ENCODE data around the gene ZSCAN5B.
"Not testable (repeated sequence)": the region's sequence is repeated elsewhere in the genome, so short reads cannot be mapped to it uniquely, and the experiment has no call there.

The ZSCAN5B gene

GRCh38 chr19:56174550-56174949 lies 23.0 kb downstream of the ZSCAN5B start:
- DNase-seq = no peak

DNA sequence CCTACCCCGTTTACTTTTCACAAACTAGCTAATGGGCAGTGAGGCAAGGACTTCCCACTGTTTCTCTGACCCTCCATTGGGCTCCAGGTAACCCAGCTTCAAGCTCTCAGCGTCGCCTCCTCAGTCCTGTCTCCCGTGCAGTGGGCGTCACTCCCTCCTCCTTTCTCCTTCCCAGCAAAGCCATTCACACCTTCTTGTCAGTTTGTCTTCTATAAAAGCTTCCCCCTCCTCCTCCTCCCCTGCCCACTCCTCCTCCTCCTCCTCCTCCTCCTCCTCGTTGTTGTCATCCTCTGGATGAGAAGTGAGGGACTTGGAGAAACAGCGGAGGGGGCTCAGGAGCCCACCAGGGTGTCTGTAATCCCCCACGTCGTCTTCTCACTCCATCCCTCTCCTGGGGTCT lies 23.5 kb downstream of the ZSCAN5B start:
- no peak for DNase-seq

DNA sequence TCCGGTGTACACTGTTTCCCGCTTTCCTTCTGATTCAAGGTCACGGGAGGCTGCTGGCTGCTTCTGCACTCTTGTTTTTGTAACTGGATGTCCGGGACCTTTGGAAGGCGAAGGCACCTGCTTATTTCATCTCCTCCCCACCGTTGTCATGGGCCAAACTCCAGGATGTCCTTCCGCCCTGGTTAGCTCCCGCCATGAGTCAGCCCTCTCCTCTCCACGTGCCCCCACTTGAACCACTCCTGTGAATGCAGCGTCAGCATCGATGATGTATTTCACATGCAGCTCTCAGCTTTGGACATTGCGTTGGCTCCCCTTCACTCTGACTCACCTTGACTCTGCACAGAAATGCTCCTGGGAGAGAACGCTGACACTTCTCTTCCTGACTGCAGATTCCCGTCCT lies 27.3 kb downstream of the ZSCAN5B start:
- DNase-seq = no peak

- no peak for DNase-seq
Observed at GRCh38 chr19:56167064-56167578, 30.5 kb downstream of the ZSCAN5B start.

DNA sequence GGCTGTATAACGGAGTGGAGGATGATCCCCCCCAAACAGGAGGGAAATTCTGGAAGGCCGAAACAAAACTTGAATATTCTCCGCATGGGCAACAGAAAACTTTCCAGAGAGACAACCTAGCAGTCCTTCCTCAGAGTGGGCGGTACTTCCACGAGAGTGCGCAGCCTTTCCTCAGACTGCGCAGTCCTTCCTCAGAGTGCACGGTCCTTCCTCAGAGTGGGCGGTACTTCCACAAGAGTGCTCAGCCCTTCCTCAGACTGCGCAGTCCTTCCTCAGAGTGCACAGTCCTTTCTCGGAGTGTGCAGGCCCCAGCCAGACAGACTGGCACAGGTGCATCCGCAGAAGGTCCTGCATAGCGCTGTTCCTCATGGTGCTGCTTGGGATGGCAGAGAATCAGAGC lies 34.5 kb downstream of the ZSCAN5B start:
- DNase-seq = no peak

GRCh38 chr19:56162258-56162657 lies 35.3 kb downstream of the ZSCAN5B start:
- no peak for DNase-seq

- no peak for DNase-seq
Observed at GRCh38 chr19:56161534-56161933, 36.0 kb downstream of the ZSCAN5B start.

DNA sequence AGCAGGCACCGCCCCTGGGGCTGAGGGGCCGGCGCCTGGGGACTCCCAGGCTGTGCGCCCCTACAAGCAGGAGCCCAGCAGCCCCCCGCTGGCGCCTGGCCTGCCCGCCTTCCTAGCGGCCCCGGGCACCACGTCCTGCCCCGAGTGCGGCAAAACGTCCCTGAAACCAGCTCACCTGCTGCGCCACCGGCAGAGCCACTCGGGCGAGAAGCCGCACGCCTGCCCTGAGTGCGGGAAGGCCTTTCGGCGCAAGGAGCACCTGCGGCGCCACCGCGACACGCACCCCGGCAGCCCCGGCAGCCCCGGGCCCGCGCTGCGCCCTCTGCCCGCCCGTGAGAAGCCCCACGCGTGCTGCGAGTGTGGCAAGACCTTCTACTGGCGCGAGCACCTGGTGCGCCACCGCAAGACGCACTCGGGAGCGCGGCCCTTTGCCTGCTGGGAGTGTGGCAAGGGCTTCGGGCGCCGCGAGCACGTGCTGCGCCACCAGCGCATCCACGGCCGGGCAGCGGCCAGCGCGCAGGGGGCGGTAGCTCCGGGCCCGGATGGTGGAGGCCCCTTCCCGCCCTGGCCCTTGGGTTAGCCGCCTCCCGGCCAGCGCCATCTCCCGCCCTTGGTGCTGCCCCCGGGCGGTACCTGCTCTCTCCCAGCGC lies 37.8 kb downstream of the ZSCAN5B start:
- no peak for DNase-seq

DNA sequence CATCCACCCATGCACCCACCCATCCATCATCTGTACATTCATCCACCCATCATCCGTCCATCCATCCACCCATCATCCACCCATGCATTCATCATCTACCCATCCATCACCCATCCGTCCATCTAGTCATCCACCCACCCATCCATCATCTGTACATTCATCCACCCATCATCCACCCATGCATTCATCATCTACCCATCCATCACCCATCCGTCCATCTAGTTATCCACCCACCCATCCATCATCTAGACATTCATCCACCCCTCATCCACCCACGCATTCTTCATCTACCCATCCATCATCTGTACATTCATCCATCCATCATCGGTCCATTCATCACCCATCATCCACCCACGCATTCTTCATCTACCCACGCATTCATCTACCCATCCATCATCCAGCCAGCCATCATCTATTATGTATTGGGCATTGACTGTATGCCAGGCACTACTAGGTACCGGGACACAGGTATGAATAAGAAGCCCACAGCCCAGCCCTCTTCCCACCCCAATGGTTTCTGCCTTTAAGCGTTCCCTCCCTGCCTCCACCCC lies 38.5 kb downstream of the ZSCAN5B start:
- DNase-seq = no peak

DNA sequence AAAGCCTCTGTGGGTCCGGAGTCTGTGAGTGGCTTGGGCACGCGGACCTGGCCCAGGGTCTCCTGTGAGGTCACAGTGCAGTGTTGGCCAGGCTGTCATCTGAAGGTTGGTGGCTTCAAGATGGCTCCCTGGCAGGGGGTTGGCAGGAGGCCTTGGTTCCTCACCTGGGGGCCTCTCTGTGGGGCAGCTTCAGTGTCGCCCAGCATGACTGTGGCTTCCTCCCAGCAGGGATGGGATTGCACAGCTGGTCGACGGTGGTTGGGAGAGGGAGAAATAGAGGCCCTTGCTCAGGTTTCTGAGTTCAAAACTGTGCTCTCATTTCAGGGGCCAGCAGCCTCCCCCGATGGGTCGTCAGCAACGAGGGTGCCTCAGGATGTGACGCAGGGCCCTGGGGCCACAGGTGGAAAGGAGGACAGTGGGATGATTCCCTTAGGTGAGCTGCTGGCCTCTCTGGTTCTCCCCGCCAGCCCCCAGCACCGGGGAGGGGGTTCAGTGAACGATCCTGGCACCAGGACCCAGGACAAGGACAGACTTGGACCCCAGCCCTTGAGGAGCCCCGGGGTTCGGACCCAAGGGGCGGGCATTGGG lies 39.3 kb downstream of the ZSCAN5B start:
- DNase-seq = no peak

GRCh38 chr19:56156768-56157167 lies 40.8 kb downstream of the ZSCAN5B start:
- DNase-seq = no peak

DNA sequence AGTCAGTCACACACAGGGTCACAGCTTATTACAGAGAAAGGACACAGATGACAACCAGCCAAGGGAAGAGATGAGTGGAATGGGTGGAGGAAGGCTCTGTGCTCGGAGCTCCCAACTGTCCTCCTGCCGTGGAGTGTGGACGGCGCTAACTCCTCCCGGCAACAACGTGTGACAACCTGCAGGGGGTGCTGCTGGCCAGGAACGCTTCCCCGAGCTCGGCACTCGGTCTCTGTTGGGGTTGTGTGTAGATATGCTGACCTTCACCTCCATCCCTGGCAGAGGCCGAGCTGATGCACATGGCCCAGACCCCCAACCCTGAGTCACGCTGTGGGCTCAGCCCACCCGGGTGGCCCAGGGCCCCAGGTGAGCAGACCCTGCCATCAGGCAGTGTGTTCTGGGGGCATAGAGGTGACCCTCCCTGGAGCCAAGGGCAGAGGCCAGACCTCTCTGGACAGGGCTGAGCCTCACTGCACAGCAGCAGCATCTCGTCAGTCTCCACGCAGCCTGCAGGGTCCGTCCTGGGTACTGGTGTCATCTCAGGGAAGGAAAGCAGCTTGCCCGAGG lies 42.4 kb downstream of the ZSCAN5B start:
- DNase-seq = no peak

DNA sequence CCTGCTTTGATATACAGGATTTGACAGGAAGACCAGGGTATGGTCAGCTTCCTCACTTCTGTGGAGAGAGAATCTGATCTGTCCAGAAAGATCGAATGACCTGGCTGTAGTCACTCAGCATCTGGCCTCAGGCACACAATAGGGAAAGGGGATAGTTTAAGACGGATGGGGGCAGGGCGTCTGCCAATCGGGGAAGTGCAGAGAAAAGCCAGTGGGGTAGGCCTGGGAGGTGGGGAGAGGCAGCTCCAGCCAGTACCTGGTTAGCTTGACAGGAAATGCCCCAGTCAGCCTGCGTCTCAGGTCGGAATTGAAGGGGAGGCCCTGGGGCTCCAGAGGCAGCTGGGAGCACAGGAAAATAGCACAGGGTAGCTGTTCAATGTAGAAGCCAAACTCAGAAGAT lies 44.1 kb downstream of the ZSCAN5B start:
- no peak for DNase-seq

DNA sequence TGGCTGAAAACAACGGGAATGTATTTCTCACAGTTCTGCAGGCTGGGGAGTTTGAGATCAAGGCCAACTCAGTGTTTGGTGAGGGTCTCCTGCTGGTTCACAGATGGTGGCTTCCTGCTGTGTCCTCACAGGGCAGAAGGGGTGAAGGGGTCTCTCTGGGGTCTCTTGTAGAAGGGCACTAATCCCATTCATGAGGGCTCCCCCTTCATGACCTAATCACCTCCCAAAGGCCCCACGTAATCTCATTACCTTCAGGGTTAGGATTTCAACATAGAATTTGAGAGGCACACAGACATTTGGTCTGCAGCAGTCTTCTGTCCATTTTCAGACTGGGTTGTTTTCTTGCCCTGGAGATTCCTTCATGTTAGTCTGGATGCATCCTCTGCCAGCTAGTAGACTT lies 44.9 kb downstream of the ZSCAN5B start:
- no peak for DNase-seq

- no peak for DNase-seq
Observed at GRCh38 chr19:56150358-56150757, 47.2 kb downstream of the ZSCAN5B start.

DNA sequence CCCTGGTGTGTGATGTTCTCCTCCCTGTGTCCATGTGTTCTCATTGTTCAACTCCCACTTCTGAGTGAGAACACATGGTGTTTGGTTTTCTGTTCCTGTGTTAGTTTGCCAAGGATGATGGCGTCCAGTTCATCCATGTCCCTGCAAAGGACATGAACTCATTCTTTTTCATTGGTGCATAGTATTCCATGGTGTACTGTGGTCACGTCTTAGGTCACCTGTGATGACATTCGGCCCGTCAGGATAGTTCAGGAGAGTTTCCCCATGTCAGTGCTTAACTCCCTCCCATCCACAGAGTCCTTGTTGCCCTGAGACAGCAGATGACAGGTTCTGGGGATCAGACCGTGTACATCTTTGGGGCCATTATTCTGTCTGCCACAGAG lies 47.9 kb downstream of the ZSCAN5B start:
- no peak for DNase-seq

DNA sequence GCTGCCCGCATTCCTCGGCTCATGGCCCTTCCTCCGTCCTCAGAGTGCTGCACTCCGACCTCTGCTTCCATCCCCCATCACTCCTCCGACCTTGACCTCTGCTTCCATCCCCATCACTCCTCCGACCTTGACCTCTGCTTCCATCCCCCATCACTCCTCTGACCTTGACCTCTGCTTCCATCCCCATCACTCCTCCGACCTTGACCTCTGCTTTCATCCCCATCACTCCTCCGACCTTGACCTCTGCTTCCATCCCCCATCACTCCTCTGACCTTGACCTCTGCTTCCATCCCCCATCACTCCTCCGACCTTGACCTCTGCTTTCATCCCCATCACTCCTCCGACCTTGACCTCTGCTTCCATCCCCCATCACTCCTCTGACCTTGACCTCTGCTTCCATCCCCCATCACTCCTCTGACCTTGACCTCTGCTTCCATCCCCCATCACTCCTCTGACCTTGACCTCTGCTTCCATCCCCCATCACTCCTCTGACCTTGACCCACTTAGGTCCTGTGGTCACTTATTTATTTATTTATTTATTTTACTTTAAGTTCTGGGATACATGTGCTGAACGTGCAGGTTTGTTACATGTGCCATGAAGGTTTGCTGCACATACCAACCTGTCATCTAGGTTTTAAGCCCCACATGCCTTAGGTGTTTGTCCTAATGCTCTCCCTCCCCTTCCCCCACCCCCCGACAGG lies 48.5 kb downstream of the ZSCAN5B start:
- not testable (repeated sequence) for DNase-seq

GRCh38 chr19:56148096-56148495 lies 49.5 kb downstream of the ZSCAN5B start:
- no peak for DNase-seq

DNA sequence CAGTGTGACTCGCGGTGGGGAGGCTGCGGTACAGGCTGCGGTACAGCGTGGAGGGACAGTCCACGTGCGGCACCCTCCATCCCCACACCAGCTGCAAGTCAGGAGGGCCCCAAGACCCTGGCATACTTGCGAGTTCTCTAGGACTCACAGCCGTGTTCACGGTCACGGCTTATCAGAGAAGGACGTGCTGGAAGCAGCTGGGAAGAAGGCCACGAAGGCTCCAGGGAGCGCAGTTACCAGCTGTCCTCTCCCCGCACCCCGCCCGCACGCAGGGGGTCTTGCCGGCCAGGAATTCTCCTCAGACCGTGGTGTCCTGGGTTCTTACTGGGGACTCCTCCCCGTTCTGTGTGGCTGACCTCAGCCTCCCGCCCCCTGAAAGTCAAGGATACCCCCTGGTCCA lies 50.3 kb downstream of the ZSCAN5B start:
- DNase-seq = no peak

DNA sequence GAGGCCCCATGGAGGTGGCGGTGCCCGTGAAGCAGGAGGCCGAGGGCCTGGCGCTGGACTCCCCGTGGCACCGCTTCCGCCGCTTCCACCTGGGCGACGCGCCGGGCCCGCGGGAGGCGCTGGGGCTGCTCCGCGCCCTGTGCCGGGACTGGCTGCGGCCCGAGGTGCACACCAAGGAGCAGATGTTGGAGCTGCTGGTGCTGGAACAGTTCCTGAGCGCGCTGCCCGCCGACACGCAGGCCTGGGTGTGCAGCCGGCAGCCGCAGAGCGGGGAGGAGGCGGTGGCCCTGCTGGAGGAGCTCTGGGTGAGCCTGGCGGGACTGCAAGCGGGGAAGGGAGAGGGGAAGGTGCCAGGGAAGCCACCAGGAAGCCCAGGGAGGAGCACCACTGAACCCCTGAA lies 50.7 kb downstream of the ZSCAN5B start:
- DNase-seq = no peak

DNA sequence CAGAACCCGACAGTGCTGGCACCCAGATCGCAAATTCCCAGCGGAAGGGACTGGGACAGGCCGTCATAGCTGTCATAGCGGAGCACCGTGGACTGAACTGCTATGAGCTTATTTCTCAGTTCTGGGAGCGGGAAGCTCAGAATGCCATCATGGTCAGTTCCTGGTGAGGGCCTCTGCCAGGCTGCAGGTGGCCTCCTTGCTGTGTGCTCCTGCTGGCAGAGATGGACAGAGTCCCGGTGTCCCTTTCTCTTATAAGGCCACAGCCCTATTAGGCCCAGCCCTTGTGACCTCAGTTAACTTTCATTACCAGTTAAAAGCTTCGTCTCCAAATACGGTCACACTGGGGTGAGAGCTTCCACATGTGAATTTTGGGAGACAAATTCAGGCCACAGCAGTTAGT lies 51.9 kb downstream of the ZSCAN5B start:
- DNase-seq = no peak

- no peak for DNase-seq
Observed at GRCh38 chr19:56144831-56145230, 52.8 kb downstream of the ZSCAN5B start.

DNA sequence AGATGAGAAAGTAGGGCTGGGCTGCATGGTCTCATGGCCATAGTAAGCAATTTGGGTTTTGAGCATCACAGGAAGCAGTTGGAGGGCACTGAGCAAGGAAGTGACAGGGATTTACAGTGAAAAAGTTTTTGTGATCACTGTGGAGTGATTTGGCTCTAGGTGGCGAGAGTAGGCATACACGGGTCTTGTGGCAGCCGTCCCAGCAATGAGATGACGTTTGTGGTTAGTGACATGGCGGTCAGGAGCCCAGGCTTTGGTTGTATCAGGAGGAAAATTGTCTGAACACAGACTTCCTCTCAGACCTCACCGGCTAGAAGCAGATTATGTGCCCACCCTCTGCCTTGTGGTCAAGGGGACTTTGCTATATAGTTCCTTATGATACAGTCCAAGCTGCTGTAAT lies 53.2 kb downstream of the ZSCAN5B start:
- no peak for DNase-seq
